HK-2 (cell line): ENCODE data around the gene SYNPO.
A peak's percentile ranks its signal among the peaks of the same experiment; 100 is the strongest.

ENCODE experiments used
- DNase-seq: peaks from one replicate; pipeline ENCODE4 v3.0.0-alpha.2; 2018; ENCODE audit not compliant: unreplicated experiment

Gene SYNPO

GRCh38 chr5:150607991-150608390 lies 32.5 kb upstream of the SYNPO start:
- no peak for DNase-seq

DNA sequence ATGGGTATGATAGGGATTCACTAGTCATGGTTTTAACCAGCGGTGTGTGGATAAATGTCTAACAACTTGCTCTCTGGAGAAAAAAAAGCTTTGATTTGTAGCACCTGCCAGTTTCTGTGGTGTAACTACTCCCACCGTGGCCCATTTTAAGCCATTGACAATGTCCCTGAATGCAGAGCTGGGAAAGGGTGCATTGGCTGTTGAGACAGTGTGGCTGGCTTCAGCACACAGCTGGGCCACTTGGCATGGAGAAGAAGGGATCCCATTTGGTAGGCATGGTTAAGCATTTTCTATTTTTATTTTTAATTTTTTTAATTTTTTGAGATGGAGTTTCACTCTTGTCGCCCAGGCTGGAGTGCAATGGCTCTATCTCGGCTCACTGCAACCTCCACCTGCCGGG lies 31.5 kb upstream of the SYNPO start:
- DNase-seq = no peak

DNA sequence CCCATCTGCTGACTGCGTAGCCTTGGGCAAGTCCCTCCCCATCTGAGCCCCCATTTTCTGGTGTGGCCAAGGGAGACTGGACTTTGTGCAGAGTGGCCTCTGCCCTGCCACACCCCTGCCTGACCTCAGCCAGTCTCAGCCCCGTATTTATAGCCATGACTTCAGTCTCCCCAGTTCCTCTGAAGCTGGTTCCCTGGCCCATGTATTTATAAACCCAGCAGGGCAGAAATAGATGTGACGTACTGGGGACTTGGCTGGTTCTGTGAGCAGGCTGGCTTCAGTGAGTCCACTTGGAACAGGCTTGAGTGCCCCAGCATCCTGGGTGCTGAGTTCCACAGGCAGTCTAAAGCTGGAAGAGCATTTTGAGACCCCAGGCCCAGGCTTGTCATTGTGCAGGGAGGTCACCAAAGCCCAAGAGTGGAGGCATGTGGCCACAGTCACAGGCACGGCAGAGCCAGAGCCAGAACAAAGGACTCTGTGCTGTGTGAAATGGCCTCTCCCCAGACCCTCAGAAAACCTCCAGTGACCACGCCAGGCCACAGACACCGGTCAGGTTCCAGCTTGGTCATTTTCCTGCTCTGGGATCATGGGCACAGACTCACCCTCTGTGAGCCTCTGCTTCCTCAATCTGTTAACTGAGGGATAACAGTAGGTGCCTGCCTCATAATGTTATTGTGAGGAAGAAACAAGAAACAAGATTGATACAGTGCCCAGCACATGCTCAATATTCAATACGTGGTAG lies 30.4 kb upstream of the SYNPO start:
- no peak for DNase-seq

- DNase-seq = no peak
These were observed 29.4 kb upstream of the SYNPO start for GRCh38 chr5:150611026-150611425.

- DNase-seq = no peak
These were observed 28.1 kb upstream of the SYNPO start for GRCh38 chr5:150612405-150612804.

DNA sequence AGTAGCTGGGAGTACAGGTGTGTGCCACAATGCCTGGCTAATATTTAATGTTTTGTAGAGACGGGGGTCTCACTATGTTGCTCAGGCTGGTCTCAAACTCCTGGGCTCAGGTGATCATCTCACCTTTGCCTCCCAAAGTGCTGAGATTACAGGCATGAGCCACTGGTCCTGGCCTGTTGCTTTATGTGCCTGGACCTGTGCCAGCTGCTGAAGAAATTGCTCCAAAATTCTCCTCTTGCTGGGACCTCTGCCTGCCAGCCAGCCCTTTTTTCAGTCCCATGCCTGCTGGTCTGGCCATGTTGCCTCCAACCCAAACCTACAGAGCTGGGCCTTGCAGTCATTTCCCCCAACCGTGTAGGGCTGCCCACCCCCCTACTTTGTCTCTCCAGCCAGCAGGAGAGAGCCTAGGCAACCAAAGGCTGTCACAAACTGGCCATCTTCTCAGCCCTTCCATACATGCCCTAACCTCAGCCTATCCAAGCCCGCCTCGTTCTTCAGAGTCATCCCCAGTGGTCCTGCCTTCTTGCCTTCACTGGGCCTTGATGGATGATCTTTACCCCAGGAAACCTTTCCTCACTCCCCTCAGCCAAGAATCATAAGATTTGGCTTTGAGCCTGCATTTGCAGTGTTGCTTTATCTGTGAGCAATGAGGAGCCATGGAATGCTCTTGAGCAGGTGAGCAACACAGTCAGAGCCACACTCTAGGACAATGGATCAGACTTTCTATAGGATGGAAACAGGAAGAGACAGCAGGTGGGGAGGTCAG lies 27.4 kb upstream of the SYNPO start:
- DNase-seq = no peak

DNA sequence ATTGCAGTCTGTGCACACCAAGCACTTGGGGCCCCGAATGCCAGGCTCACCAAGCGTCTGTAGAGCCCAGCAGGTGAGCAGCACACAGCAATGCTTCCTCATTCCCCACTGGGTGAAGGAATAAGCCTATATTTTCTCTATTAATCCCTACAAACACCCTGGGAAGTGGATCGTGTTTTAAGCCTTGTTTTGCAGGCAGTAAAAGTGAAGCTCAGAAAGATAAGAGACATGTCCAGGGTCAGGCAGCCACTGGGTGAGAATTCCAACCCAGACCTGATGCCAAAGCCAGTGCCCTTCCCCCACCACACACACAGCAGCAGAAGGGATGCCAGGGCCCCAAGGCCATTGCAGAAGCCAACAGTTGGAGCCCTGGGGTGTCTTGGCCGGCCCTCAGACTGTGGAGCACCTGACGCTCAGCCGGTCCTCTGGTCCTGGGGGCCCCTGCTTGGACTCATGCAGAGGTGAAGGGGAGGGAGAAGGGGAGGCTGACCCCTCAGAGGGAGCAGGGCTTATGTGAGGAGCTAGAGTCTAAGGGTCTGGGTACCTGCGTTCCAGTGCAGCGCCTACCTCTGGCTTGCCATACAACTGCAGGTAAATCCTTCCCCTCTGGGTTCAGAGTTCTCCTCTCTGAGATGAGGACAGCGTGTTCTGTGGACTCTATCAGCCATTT lies 26.3 kb upstream of the SYNPO start:
- no peak for DNase-seq

DNA sequence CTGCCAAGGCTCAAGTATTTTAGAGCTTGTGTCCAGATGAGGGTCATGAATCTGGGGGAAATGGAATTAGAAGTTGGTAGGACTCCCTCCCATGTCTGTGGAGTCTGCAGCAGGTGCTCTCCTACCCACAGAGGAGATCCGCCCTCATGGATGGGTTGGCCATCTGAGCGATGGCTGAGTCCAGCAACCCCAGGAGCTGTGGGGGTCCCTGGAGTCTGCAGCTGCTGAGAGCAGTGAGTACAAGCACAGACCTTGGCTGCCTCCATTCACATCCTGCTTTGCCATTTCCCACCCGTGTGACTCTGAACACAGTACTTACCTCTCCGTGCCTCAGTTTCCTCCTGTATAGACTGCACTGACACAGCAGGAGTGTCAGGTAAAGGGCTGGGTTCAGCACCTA lies 25.8 kb upstream of the SYNPO start:
- DNase-seq = no peak

GRCh38 chr5:150615141-150615699 lies 25.2 kb upstream of the SYNPO start:
- DNase-seq = no peak

DNA sequence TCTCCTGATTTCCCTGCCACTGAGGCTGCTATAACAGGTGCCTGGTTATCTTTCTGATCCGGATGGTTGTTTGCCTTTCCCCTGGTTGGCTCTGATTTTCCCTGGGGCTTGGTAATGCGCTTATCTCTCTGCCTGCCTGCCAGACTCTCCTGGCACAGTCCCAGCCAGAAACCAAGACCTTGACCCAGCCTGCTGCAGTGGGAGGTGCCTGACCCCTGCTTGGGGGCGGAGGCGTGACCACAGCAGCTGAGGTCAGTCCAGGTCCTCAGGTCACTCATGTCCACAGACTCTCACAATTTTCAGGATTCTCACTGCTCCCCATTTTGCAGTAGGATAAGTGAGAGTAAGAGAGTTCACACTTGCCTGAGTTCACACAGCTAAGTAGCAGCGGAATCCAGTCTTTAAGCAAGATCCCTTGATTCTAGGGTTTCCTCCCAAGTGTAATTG lies 24.4 kb upstream of the SYNPO start:
- no peak for DNase-seq

GRCh38 chr5:150616506-150616905 lies 24.0 kb upstream of the SYNPO start:
- DNase-seq = no peak

GRCh38 chr5:150618163-150618562 lies 22.3 kb upstream of the SYNPO start:
- no peak for DNase-seq

DNA sequence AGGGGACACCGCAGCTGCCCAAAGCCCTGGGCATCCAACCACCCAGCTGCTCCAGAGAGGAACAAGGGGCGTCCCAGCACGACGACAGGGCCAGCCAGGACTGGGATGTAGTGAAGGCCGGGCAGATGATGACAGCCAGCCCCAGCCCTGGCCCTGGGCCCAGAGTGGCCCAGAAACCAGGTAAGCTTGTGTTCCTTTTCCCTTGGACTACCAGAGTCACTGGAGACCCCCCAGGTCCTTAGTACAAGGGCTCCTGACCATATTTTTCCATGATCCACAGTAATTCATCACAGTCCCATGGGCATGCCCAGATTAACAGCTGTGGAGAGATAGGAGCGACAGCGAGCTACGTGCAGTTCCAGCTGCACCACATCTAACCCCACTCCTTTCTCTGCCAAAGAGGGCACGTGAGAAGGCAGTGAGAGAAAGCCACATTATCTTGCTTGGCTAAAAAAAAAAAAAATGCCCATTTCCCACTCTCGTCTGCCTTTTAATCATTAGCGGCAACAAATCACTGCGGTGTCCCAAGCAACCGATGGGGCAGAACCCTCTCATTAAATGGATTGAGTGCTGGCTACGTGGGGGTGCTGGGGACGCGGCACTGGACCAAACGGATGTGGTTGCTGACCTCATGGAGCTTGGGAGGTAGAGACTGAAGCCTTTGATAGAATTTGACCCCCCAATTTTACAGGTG lies 21.7 kb upstream of the SYNPO start:
- DNase-seq = peak; percentile 71

DNA sequence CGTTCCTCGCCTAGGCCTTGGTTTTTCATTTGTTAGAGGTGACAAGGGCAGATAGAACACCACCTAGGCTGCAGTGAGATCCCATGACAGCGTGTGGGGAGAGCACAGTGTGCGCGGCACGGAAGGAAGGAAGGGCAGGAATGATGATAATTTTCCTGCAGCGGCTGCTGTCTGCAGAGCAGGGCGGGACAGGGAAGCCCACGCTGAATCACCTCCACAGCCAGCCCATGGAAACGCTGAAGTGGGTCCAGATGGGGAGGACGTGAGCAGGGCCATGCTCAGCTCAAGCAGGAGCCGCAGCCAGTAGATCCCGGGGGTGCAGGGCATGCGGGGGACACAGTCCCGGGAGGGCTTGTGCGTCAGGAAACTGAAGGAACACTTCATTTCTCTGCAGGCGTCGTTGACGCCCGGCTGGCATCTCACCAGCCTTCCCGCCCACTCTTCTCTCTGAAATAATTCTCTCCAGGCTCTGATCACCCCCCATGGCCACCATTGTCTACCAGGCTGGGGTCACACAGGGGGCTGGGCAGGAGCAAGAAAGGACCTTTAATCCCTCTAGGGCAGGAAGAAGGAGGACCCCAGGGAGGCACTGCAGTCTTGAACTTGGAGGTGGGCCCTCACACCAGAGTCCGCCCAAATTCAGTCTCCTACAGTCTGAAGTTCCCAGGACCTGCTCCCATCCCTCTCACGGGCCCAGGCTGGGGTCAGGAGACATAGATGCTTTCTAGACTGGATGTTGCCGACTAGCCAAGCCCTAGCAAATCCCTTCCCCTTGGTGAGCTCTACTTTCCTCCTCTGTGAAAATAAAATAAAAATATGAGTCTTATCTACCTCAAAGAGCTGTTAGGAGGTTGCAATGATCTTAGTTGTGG lies 20.9 kb upstream of the SYNPO start:
- DNase-seq = peak; percentile 70

DNA sequence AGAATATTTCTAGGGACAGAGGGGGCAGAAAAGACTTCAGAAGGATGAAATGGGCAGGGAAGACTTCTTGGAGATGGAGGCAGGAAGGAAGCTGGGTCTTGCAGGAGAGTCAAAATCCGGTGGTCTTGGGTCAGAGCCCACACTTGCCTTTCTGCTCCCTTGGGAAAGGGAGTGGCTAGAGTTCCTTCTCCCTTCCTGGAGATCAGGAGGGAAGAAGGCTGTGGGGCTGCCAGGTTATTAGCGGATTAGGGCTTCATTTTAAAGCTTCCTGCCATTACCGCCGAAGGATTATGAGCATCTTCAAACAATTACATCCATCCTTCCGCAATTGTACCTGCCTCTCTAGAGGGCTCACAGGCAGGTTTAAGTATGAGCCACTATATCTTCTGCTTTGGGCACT lies 19.2 kb upstream of the SYNPO start:
- no peak for DNase-seq

DNA sequence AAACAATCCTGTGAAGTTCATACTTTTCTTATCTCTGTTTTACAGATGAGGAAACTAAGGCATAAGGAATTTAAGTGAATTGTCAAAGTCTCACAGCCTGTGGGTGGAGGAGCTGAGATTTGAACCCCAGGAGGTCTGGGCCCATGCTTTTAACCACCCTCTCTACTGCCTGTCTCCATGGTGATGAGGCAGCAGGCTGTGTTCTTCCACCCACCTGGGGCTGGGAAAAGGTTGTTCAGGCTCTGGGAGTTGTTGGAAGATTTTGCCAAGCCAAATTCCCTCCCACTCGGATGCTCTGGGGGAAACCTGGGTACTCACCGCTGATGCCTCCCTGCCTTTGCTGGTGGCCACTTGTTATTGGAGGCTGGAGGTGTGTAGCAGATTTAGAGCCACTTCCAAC lies 18.3 kb upstream of the SYNPO start:
- DNase-seq = no peak

- DNase-seq = no peak
These were observed 17.1 kb upstream of the SYNPO start for GRCh38 chr5:150623152-150623877.

DNA sequence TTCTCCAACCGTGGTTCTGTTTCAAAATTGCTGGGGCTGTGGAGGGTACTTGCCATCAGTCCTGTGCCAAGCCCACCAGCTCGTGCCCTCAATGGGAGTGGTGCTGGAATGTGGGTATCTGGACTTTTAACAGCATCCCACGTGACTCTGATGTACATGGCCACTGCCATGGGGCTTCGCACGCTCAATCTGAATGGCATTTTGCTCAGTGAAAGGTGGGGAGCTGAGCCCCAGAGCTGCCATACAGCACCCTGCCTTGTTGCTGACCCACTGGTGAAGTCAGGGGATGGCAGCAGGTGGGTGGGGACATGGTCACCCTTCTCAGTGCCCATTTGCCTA lies 16.6 kb upstream of the SYNPO start:
- no peak for DNase-seq

DNA sequence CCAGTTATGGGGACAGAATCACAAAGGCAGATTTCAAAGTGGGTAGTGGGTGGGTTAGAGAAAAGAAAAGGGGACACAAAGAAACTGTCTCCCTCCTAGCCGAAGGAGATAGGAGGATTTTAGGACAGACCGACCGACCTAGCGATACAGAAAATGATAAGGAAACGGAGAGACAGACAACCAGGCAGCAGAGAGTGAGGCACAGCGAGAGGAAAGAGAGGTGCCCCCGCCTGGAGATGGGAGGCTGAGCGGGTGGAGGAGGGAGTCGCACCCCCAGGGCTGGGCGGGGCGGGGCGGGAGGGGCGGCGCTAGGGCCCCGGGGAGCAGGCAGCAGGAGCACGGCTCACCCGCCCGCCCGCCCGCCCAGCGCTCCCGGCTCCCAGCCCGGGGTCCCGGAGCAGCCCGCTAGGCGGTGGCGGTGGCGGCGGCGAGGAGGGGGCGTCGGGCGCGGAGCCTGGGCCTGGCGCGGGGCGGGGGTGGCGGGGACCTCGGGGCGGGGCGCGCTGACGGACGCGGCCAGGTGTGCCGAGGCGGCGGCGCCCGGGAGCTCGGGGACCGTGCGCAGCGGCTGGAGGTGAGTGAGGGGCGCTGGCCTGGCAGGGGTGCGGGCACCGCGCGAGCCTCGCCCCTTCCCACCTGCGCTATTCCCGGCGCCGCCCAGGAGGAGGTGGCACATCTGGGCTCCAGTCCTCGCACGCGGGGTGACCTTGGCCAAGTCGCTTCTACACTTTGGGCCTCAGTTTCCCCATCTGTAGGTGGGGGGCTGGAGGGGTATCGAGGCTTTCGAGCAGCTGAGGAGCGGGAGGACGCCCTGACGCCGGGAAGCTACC lies 15.9 kb upstream of the SYNPO start:
- no peak for DNase-seq

DNA sequence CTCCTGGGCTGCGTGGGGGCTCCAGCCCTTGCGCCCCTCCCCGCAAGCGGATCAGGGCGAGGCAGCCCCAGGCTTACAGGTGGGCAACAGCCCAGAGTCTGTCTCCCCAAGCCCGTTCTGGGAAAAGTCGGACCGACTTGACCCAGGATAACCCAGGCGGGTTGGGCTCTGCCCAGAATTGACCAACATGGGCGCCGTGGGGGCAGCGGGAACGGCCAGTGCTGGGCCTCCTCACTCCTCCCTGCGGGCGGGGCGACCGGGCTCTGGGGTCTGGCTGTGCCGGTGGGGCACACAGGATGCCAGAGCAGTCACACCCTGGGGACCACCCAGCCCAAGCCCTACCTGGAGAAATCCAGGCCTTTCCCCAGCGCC lies 15.3 kb upstream of the SYNPO start:
- no peak for DNase-seq
